Measurements from ENCODE around the gene RHOBTB3.

Gene RHOBTB3

DNA sequence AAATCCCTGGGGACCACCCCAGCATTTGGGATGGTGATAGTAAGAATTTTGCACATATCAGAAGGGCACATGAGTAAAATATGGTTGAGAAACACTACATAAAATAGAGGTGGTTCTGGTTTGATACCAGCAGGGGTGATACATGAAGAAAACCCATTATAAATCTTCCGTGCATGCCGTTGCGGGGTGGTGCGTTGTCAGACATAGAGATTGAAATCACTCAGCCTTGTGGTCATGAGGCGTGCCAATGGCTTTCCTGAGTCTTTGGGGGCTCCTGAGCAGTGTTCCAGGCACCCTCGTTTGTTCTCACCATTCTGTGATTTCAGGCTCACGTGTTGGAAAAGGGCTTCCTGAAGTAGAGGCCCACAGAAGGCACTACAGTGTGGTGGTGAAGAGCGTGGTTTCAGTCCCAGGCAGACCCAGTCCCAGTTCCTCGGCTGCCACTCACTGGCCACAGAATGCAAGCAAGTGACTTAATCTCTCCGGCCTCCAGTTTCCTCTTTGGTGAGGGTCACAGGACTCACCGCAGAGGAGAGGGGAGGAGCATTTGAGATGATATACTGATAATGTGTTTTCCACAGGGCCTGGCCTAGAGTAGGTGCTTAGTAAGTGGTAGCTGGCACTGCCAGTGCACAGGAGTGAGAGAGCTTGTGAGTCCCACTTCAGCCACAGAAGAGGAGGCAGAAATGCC is 111.9 kb downstream of the RHOBTB3 start:
- DNase-seq: peak; percentile 94

DNA sequence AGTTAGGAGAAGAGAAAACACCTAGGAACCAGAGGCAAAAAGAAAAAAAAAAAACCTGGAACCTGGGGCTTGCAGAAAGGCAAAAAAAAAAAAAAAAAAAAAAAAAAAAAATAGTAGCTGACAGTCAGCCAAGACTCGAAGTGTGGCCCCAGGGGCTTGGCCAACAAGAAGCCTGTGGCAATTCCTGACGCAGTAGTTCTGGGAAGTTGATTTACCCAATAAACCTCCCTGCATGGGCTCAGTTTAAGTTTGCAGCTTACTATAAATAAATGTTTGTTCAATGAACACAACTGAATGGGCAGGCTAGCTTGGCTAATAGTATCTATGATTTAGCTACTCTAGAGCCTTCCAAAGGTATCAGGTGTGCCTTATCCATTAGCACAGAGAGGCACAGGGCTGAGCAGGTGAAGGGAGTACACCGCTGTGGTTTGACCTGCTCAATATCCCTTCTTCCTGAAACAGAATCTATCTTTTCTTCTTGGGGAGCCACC is 112.6 kb downstream of the RHOBTB3 start:
- no peak for DNase-seq

DNA sequence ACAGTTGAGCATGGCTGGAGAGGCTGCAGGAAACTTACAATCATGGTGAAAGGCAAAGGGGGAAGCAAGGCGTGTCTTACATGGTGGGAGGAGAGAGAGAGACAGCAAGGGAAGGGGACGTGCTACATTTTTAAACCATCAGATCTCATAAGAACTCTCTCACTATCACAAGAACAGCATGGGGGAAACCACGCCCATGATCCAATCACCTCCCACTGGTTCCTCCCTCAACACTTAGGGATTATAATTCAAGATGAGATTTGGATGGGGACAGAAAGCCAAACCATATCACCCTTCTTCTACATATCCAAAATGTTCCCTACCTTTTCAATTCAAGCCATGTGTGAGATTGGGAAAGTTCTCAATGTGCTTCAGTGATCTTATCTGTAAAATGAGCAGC is 114.3 kb downstream of the RHOBTB3 start:
- DNase-seq: no peak

Measured in islet precursor cell (in vitro differentiated cells).